Muscle of leg (tissue), 11 donors: ENCODE data around the gene C1QTNF9. TPM values are rescaled to one million over a fixed set of nuclear protein-coding genes. Genes with fewer than 3 reads are reported as not detected.
"Not testable (repeated sequence)": the region's sequence is repeated elsewhere in the genome, so short reads cannot be mapped to it uniquely, and the experiment has no call there.

Source experiments
- DNase-seq: peaks from one replicate; pipeline ENCODE4 v3.0.0; 2013
- H3K27ac ChIP-seq: one replicate; pipeline ENCODE4 v1.5.1; 2013; ENCODE audit warnings: mild to moderate bottlenecking, low read length, control low read depth
- H3K27me3 ChIP-seq: one replicate; pipeline ENCODE4 v1.6.1; 2013; ENCODE audit warnings: low read length; ENCODE audit not compliant: control insufficient read depth, insufficient read depth
- H3K36me3 ChIP-seq: one replicate; pipeline ENCODE4 v1.6.1; 2013; ENCODE audit warnings: low read length; ENCODE audit not compliant: control insufficient read depth, insufficient read depth
- H3K4me1 ChIP-seq: one replicate; pipeline ENCODE4 v1.6.1; 2013; ENCODE audit warnings: low read length; ENCODE audit not compliant: control insufficient read depth, insufficient read depth
- H3K4me3 ChIP-seq: one replicate; pipeline ENCODE4 v1.5.1; 2013; ENCODE audit warnings: low read length, control low read depth
- H3K9me3 ChIP-seq: replicated peaks from 2 replicates; pipeline ENCODE4 v1.6.1; 2013; ENCODE audit warnings: low read depth, low read length; ENCODE audit not compliant: control insufficient read depth
- WGBS: methylation state at CpG from one replicate; pipeline ENCODE4 v1.1.5; 2013; ENCODE audit warnings: missing lambda C conversion rate; ENCODE audit not compliant: insufficient coverage; 5-methylcytosine and 5-hydroxymethylcytosine counted together
- polyA plus RNA-seq, 8 donors: library from polyadenylated mRNA; unstranded; fragments of 120-200 nt; gene quantifications; one replicate each; pipeline versions ENCODE4 v1.2.1 to v1.2.3, GENCODE V29; 2013; ENCODE audit warnings: inconsistent platforms in 1 of 8, low replicate concordance in 1 of 8; ENCODE audit not compliant: insufficient read length in 8 of 8, insufficient read depth in 1 of 8
- total RNA-seq: library from RNA; stranded (reverse); fragments of 120-200 nt; gene quantifications from one replicate; pipeline ENCODE4 v1.2.4, GENCODE V29; 2013

C1QTNF9 gene
- total and polyA plus RNA-seq, 9 donors = 3.5 to 8.0 (median 5.5) TPM

DNA sequence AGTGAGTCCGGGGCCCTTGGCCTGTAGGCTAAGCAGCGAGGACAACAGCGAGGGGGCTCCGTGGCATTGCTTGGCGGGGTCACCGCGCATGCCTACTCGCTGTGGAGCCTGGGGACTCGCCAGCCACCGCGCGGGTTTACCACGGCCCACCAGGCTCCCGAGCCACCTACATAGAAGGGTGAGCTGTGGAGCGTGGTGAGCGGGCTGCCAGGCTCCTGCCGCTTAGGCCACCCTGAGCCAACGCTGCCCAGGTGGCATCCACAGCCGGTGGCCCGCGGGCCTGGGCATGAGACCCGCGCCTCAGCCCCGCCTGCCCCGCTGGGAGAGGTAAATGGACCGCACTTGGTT lies 31.2 kb downstream of the C1QTNF9 start:
- 77% methylated on average over 18 of the region's 26 CpGs for WGBS
- Histone ChIP-seq H3K27ac (no peak overlapping the region), H3K4me1 (no peaks in the 10 kb centered on the region), H3K27me3 (peaks cover 2% of the 10 kb centered on the region), H3K36me3 (no peaks in the 10 kb centered on the region), H3K4me3 (no peak overlapping the region), H3K9me3 (no peaks in the 10 kb centered on the region)
- DNase-seq = no peak

- DNase-seq = no peak
- Histone ChIP-seq H3K27ac (no peak overlapping the region), H3K9me3 (no peaks in the 10 kb centered on the region), H3K4me3 (no peak overlapping the region), H3K36me3 (no peaks in the 10 kb centered on the region), H3K27me3 (peaks cover 2% of the 10 kb centered on the region), H3K4me1 (no peaks in the 10 kb centered on the region)
- 100% methylated on average over 1 of the region's 3 CpGs for WGBS
Observed at GRCh38 chr13:24341439-24341838, 32.1 kb downstream of the C1QTNF9 start.

DNA sequence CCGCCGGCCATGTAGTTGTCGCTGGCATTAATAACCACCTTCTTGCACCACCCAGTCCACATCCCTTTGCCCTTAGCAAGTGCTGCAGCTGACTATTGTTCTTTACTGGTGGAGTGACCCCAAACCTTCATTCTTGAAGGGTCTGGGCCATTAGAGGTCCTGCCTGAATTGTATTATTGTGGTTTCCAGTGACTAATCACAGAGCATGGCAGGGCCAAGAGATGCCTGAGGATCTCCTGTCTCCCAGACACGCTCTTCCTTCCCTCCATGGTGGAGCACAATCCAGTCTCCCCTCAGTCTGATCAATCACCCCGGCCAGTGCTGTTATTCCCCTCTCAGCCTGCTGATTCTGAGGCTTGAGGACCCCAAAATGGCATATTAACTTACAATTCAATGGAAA lies 39.0 kb downstream of the C1QTNF9 start:
- no peaks in the 10 kb centered on the region for H3K9me3 ChIP-seq
- no peaks in the 10 kb centered on the region for H3K4me1 ChIP-seq
- no peak overlapping the region for H3K4me3 ChIP-seq
- WGBS = 100% methylated on average over 1 of the region's 5 CpGs
- DNase-seq = no peak
- no peaks in the 10 kb centered on the region for H3K27me3 ChIP-seq
- H3K36me3 ChIP-seq = no peaks in the 10 kb centered on the region
- H3K27ac ChIP-seq = no peak overlapping the region

GRCh38 chr13:24348797-24349515 lies 39.6 kb downstream of the C1QTNF9 start:
- DNase-seq = no peak
- 65% methylated on average over 5 of the region's 6 CpGs for WGBS
- no peaks in the 10 kb centered on the region for H3K9me3 ChIP-seq
- no peak overlapping the region for H3K27ac ChIP-seq
- H3K4me1 ChIP-seq = no peaks in the 10 kb centered on the region
- H3K36me3 ChIP-seq = no peaks in the 10 kb centered on the region
- H3K27me3 ChIP-seq = no peaks in the 10 kb centered on the region
- no peak overlapping the region for H3K4me3 ChIP-seq

- H3K9me3 ChIP-seq, H3K4me3 ChIP-seq, DNase-seq, H3K36me3 ChIP-seq, H3K27ac ChIP-seq, H3K27me3 ChIP-seq, H3K4me1 ChIP-seq: not testable (repeated sequence)
- 75% methylated on average over 1 of the region's 3 CpGs for WGBS
Observed at GRCh38 chr13:24349778-24350664, 40.6 kb downstream of the C1QTNF9 start.

DNA sequence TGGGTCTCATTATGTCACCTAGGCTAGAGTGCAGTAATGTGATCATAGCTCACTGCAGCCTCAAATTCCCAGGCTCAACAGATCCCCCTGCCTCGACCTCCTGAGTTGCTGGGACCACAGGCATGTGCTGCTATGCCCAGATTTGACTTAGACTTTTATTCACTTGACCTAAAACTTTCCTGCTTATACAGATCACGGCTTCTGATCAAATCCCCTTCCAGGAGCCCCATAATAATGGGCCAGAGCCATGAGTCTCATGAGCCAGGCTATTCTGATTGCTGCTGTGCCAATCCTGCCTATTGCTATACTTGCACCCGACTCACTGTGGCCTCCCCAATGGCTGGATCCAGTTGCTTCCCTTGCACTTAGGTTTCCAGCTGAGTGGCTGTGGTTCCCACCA lies 42.0 kb downstream of the C1QTNF9 start:
- Histone ChIP-seq H3K27ac (no peak overlapping the region), H3K36me3 (no peaks in the 10 kb centered on the region), H3K27me3 (no peaks in the 10 kb centered on the region), H3K9me3 (no peaks in the 10 kb centered on the region), H3K4me3 (no peak overlapping the region), H3K4me1 (no peaks in the 10 kb centered on the region)
- no peak for DNase-seq
- WGBS = 69% methylated on average over 3 of the region's 3 CpGs

GRCh38 chr13:24353736-24354135 lies 44.4 kb downstream of the C1QTNF9 start:
- Histone ChIP-seq H3K36me3 (no peaks in the 10 kb centered on the region), H3K27me3 (no peaks in the 10 kb centered on the region), H3K4me1 (no peaks in the 10 kb centered on the region), H3K27ac (no peak overlapping the region), H3K9me3 (no peaks in the 10 kb centered on the region), H3K4me3 (no peak overlapping the region)
- no peak for DNase-seq
- 75% methylated on average over 1 of the region's 1 CpG for WGBS

GRCh38 chr13:24355103-24355502 lies 45.7 kb downstream of the C1QTNF9 start:
- H3K9me3 ChIP-seq = no peaks in the 10 kb centered on the region
- no peak overlapping the region for H3K4me3 ChIP-seq
- no peaks in the 10 kb centered on the region for H3K36me3 ChIP-seq
- DNase-seq = no peak
- H3K27ac ChIP-seq = no peak overlapping the region
- 88% methylated on average over 12 of the region's 13 CpGs for WGBS
- H3K4me1 ChIP-seq = no peaks in the 10 kb centered on the region
- H3K27me3 ChIP-seq = no peaks in the 10 kb centered on the region

DNA sequence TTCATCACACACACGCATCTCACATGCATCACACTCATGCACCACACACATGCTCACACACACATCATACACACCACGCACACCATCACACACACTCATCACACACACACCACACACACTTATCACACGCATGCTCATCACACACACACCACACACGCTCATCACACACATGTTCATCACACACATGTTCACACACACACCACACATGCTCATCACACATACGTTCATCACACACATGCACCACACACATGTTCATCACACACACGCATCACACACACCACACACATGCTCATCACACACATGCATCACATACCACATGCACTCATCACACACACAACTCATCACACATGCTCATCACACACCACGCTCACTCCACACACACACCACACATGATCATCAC lies 46.9 kb downstream of the C1QTNF9 start:
- DNase-seq = no peak
- H3K4me1 ChIP-seq = no peaks in the 10 kb centered on the region
- H3K4me3 ChIP-seq = no peak overlapping the region
- H3K27me3 ChIP-seq = no peaks in the 10 kb centered on the region
- H3K9me3 ChIP-seq = no peaks in the 10 kb centered on the region
- no peaks in the 10 kb centered on the region for H3K36me3 ChIP-seq
- WGBS = 99% methylated on average over 6 of the region's 7 CpGs
- no peak overlapping the region for H3K27ac ChIP-seq

GRCh38 chr13:24356837-24357236 lies 47.5 kb downstream of the C1QTNF9 start:
- H3K4me1 ChIP-seq = no peaks in the 10 kb centered on the region
- WGBS = 92% methylated on average over 7 of the region's 7 CpGs
- no peak for DNase-seq

More at GRCh38 chr13:24356837-24357236, 47.5 kb downstream of the C1QTNF9 start:
- H3K9me3 ChIP-seq = no peaks in the 10 kb centered on the region
- no peak overlapping the region for H3K4me3 ChIP-seq
- no peaks in the 10 kb centered on the region for H3K36me3 ChIP-seq
- H3K27me3 ChIP-seq = no peaks in the 10 kb centered on the region
- H3K27ac ChIP-seq = no peak overlapping the region
